Kidney epithelial cell (primary cell): ENCODE results near the gene SPNS2. TPM values are rescaled to one million over a fixed set of nuclear protein-coding genes. Genes with fewer than 3 reads are reported as not detected.

Experiments used
- DNase-seq: peaks from one replicate; pipeline ENCODE4 v3.0.0-alpha.2; 2010; ENCODE audit warnings: low read depth
- H3K27me3 ChIP-seq: 2 replicates; pipeline ENCODE4 v1.6.0; 2011; ENCODE audit warnings: low read length; ENCODE audit not compliant: control insufficient read depth, insufficient read depth
- H3K36me3 ChIP-seq: 2 replicates; pipeline ENCODE4 v1.5.1; 2011; ENCODE audit warnings: low read length; ENCODE audit not compliant: control insufficient read depth, insufficient read depth
- H3K4me3 ChIP-seq: 2 replicates; pipeline ENCODE4 v1.5.1; 2011; ENCODE audit warnings: low read depth, mild to moderate bottlenecking, control low read depth, low read length
- total RNA-seq: library from RNA; depleted of rRNA; stranded (reverse); fragments of >200 nt; gene quantifications from 2 replicates; pipeline ENCODE4 v1.2.3, GENCODE V29; 2015
- TF ChIP-seq, protein P1 (sequence below): IDR thresholded peaks from 2 replicates; pipeline ENCODE4 v1.5.1; 2011; ENCODE audit warnings: mild to moderate bottlenecking, moderate library complexity, low read length, control low read depth, inconsistent platforms; ENCODE audit not compliant: insufficient read depth, poor library complexity, severe bottlenecking

The SPNS2 gene
- total RNA-seq, 1 donor from 2014 or later, result 47.3 TPM

DNA sequence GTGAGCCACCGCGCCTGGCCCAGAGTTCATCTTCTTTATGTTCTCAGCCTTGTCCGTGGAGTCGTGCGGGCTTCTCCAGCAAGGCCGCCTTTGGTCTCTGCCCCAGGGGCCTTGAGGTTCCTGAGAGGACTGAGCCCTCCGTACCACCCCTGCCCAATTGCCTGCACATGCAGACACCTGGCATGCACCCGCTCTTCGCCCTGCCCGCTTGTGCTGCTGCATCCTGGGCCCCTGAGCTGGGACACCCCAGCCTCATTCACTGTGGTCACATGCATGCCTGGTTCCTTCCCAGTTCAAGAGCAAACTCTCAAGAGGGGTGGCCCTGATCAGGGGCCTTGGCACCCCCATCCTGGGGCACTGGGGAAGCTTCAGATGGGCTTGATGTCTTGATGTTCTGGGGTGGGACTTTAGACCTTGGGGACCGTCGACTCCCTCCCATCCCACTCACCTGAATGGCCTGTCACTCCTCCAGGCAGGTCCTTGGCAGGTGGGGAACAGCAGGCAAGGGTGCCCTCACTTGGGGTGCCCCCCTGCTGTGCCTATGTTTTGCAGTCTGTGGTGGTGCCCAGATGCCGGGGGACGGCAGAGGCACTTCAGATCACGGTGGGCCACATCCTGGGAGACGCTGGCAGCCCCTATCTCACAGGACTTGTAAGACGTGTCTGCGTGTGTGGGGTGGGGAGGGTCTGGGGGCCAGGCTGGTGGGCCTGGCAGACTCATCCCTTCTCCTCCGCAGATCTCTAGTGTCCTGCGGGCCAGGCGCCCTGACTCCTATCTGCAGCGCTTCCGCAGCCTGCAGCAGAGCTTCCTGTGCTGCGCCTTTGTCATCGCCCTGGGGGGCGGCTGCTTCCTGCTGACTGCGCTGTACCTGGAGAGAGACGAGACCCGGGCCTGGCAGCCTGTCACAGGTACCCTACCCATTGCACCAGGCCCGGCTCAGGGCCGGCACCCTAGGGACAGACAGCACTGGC lies 12.7 kb upstream of the SPNS2 start:
- TF ChIP-seq, protein P1, sequence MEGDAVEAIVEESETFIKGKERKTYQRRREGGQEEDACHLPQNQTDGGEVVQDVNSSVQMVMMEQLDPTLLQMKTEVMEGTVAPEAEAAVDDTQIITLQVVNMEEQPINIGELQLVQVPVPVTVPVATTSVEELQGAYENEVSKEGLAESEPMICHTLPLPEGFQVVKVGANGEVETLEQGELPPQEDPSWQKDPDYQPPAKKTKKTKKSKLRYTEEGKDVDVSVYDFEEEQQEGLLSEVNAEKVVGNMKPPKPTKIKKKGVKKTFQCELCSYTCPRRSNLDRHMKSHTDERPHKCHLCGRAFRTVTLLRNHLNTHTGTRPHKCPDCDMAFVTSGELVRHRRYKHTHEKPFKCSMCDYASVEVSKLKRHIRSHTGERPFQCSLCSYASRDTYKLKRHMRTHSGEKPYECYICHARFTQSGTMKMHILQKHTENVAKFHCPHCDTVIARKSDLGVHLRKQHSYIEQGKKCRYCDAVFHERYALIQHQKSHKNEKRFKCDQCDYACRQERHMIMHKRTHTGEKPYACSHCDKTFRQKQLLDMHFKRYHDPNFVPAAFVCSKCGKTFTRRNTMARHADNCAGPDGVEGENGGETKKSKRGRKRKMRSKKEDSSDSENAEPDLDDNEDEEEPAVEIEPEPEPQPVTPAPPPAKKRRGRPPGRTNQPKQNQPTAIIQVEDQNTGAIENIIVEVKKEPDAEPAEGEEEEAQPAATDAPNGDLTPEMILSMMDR, result no peak
- Histone ChIP-seq H3K36me3 (no peaks in the 10 kb centered on the region), H3K27me3 (no peaks in the 10 kb centered on the region), H3K4me3 (no peak overlapping the region)
- DNase-seq, result no peak

GRCh38 chr17:4487296-4487695 lies 11.4 kb upstream of the SPNS2 start:
- TF ChIP-seq, protein P1, result no peak

DNA sequence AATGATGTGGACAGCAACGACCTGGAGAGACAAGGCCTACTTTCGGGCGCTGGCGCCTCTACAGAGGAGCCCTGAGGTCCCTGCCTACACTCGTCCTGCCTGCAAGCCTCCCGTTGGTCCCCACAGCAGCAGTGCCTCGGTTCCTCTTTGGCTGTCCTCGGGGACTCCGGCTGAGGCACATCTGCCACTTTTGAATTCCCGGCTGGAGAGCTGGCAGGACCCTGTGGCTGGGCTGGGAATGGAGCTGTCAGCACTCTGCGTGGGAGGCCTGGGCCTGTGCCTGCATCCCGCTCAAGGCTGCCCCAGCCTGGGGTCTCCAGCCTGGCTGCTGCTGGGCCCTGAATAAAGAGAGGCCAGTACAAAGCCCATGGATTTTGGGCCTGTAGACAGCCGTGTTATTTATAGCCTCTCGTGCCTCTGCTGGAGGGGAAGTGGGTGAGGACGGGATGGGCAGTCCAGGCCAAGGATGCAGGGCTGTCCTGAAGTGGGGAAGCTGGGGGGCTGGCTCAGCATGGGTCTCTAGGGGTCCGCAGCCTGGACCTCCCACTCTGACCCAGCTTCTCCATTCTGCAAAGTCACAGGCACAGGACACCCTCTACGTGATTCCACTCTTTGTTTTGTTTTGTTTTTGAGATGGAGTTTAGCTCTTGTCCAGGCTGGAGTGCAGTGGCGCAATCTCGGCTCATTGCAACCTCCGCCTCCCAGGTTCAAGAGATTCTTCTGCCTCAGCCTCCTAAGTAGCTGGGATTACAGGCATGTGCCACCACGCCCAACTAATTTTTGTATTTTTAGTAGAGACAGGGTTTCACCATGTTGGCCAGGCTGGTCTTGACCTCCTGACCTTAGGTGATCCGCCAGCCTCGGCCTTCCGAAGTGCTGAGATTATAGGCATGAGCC lies 10.6 kb upstream of the SPNS2 start:
- Histone ChIP-seq H3K27me3 (no peaks in the 10 kb centered on the region), H3K4me3 (no peak overlapping the region), H3K36me3 (no peaks in the 10 kb centered on the region)
- DNase-seq, result no peak
- TF ChIP-seq, protein P1, result no peak

More at GRCh38 chr17:4487296-4487695, 11.4 kb upstream of the SPNS2 start:
- Histone ChIP-seq H3K4me3 (no peak overlapping the region), H3K36me3 (no peaks in the 10 kb centered on the region), H3K27me3 (no peaks in the 10 kb centered on the region)
- no peak for DNase-seq

- TF ChIP-seq, protein P1, result no peak
These were observed 9.6 kb upstream of the SPNS2 start for GRCh38 chr17:4488989-4489595.

GRCh38 chr17:4490109-4490591 lies 8.5 kb upstream of the SPNS2 start:
- TF ChIP-seq, protein P1, result no peak
- DNase-seq, result no peak
- Histone ChIP-seq H3K36me3 (no peaks in the 10 kb centered on the region), H3K27me3 (no peaks in the 10 kb centered on the region), H3K4me3 (no peak overlapping the region)

More at GRCh38 chr17:4488989-4489595, 9.6 kb upstream of the SPNS2 start:
- Histone ChIP-seq H3K4me3 (no peak overlapping the region), H3K27me3 (no peaks in the 10 kb centered on the region), H3K36me3 (no peaks in the 10 kb centered on the region)
- no peak for DNase-seq
